HepG2 (cell line): Measurements from ENCODE around the gene MAST1. TPM values are rescaled to one million over a fixed set of nuclear protein-coding genes. Genes with fewer than 3 reads are reported as not detected.

Experiments
- ARNT2 ChIP-seq: sonication (generic); formaldehyde crosslinking; IDR thresholded peaks from 2 replicates; pipeline ENCODE4 v1.8.0; 2022; ENCODE audit warnings: mild to moderate bottlenecking, low read depth, missing genetic modification reagents, moderate library complexity
- ATAD3A ChIP-seq: sonication (generic); formaldehyde crosslinking; IDR thresholded peaks from 2 replicates; pipeline ENCODE4 v1.4.0; 2020; ENCODE audit warnings: missing genetic modification reagents
- CBX1 ChIP-seq: IDR thresholded peaks from one replicate; pipeline ENCODE4 v1.6.1; 2016; ENCODE audit warnings: antibody characterized with exemption, low read depth
- EHMT2 ChIP-seq: fragments of 200-600 bp; sonication (generic); IDR thresholded peaks from 2 replicates; pipeline ENCODE4 v1.7.0; 2017; ENCODE audit warnings: antibody characterized with exemption, low read depth, low read length, borderline replicate concordance
- EP300 ChIP-seq, 3 experiments: sonication (generic) in 1 of 3; formaldehyde crosslinking in 1 of 3; IDR thresholded peaks; 2 replicates each; pipeline versions ENCODE4 v1.5.1 to v1.6.1; 2011 to 2020; ENCODE audit warnings: low read depth in 2 of 3, low read length in 2 of 3, borderline replicate concordance in 1 of 3, improper control_type of control experiment in 1 of 3, mild to moderate bottlenecking in 1 of 3, missing genetic modification reagents in 1 of 3, moderate library complexity in 1 of 3
- IKZF4 ChIP-seq: sonication (generic); formaldehyde crosslinking; IDR thresholded peaks from 2 replicates; pipeline ENCODE4 v1.5.1; 2020; ENCODE audit warnings: borderline replicate concordance, mild to moderate bottlenecking, low read depth, missing genetic modification reagents; ENCODE audit errors: not compliant biosample characterization
- MAF1 ChIP-seq: sonication (generic); formaldehyde crosslinking; IDR thresholded peaks from 2 replicates; pipeline ENCODE4 v1.5.0; 2020; ENCODE audit warnings: missing genetic modification reagents, borderline replicate concordance
- MYNN ChIP-seq: sonication (generic); formaldehyde crosslinking; IDR thresholded peaks from 2 replicates; pipeline ENCODE4 v1.4.0; 2020; ENCODE audit warnings: mild to moderate bottlenecking, low read depth, missing genetic modification reagents
- ONECUT2 ChIP-seq: sonication (generic); formaldehyde crosslinking; IDR thresholded peaks from 2 replicates; pipeline ENCODE4 v1.4.0; 2020; ENCODE audit warnings: missing genetic modification reagents
- PHF20 ChIP-seq: sonication (generic); formaldehyde crosslinking; IDR thresholded peaks from 2 replicates; pipeline ENCODE4 v1.5.0; 2020; ENCODE audit warnings: mild to moderate bottlenecking, missing genetic modification reagents
- PRPF4 ChIP-seq: fragments of 200-400 bp; formaldehyde crosslinking; IDR thresholded peaks from 2 replicates; pipeline ENCODE4 v1.6.1; 2016; ENCODE audit warnings: low read length, low read depth; ENCODE audit not compliant: poor library complexity, severe bottlenecking
- RFX3 ChIP-seq: IDR thresholded peaks from 2 replicates; pipeline ENCODE4 v1.6.1; 2016; ENCODE audit warnings: missing biosample characterization, missing genetic modification reagents
- ZNF136 ChIP-seq: sonication (generic); formaldehyde crosslinking; IDR thresholded peaks from 2 replicates; pipeline ENCODE4 v1.8.1; 2022; ENCODE audit warnings: low read depth, mild to moderate bottlenecking, moderate library complexity, missing genetic modification reagents
- ZNF296 ChIP-seq: sonication (generic); formaldehyde crosslinking; conservative IDR thresholded peaks from 2 replicates; pipeline ENCODE4 v1.5.0; 2020; ENCODE audit warnings: mild to moderate bottlenecking, missing genetic modification reagents
- polyA plus RNA-seq, 8 experiments: library from polyadenylated mRNA; depleted of rRNA in 3 of 8; stranded (reverse) in 7 of 8; unstranded in 1 of 8; fragments of >200 nt; fragmentation: Illumina TruSeq in 4 of 8; extraction: Trizol in 4 of 8; gene quantifications; 2 replicates each; pipeline versions ENCODE4 v1.2.1 to v1.2.3, GENCODE V29; 2011 to 2016; ENCODE audit warnings: low read depth in 4 of 8, missing spikeins in 1 of 8, mixed read lengths in 1 of 8; ENCODE audit not compliant: insufficient read depth in 1 of 8
- total RNA-seq, 5 experiments: library from RNA; depleted of rRNA; stranded (reverse); fragments of >200 nt; fragmentation: Illumina TruSeq; extraction: Trizol; gene quantifications; 2 replicates each; pipeline ENCODE4 v1.2.3, GENCODE V29; 2016; ENCODE audit warnings: low read depth in 1 of 5
- TF ChIP-seq, protein P1 (sequence below): sonication (generic); formaldehyde crosslinking; IDR thresholded peaks from 2 replicates; pipeline ENCODE4 v1.4.0; 2020; ENCODE audit warnings: missing genetic modification reagents
- TF ChIP-seq, protein P2 (sequence below): sonication (generic); formaldehyde crosslinking; IDR thresholded peaks from 2 replicates; pipeline ENCODE4 v1.5.1; 2020; ENCODE audit warnings: mild to moderate bottlenecking, missing genetic modification reagents
- TF ChIP-seq, protein P3 (sequence below): sonication (generic); formaldehyde crosslinking; IDR thresholded peaks from 2 replicates; pipeline ENCODE4 v1.4.0; 2020; ENCODE audit warnings: mild to moderate bottlenecking, missing genetic modification reagents

MAST1 gene
- total and polyA plus RNA-seq, 2 of the 13 experiments (the other 11 are each of a cell fraction or from before 2014, with no cell fraction given), result 0.73 to 4.7 TPM

DNA sequence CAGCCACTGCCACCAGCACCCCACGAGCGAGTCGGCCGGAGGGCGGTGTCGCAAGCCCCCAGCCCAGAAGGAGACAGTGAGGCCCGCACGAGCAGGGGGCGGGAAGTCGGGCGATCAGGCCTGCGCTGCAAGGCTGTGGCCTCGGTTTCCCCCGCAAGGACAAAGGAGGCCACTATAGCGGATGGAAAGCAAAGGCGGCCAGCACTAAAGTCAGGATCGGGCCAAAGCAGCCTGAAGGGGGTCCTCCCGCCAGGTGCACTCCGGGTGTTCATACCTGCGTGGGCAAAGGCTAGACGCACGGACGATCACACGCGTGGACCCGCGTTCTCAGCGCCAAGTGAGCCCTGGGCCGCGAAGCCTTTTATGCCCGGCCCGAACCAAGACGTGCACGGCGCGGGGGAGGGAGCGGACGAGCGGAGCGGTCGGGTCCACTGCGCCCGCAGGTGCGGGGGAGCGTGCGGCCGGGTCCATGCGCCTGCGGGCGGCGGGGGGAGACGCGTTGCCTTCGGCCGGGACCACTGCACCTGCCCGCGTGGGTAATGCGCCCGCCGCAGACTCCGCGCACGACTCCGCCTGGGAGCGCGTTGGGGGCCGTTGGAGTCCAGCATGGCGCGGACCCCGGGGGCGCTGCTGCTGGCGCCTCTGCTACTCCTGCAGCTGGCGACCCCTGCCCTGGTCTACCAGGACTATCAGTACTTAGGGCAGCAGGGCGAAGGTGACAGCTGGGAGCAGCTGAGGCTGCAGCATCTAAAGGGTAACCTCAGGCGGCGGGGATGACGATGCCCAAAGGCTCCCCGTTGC, 36.6 kb upstream of the MAST1 start, which contains the start of the genes PRDX2 and THSD8 (continued):
- TF ChIP-seq ONECUT2 (CRISPR knock-in tag), result no peak
- TF ChIP-seq, protein P1, sequence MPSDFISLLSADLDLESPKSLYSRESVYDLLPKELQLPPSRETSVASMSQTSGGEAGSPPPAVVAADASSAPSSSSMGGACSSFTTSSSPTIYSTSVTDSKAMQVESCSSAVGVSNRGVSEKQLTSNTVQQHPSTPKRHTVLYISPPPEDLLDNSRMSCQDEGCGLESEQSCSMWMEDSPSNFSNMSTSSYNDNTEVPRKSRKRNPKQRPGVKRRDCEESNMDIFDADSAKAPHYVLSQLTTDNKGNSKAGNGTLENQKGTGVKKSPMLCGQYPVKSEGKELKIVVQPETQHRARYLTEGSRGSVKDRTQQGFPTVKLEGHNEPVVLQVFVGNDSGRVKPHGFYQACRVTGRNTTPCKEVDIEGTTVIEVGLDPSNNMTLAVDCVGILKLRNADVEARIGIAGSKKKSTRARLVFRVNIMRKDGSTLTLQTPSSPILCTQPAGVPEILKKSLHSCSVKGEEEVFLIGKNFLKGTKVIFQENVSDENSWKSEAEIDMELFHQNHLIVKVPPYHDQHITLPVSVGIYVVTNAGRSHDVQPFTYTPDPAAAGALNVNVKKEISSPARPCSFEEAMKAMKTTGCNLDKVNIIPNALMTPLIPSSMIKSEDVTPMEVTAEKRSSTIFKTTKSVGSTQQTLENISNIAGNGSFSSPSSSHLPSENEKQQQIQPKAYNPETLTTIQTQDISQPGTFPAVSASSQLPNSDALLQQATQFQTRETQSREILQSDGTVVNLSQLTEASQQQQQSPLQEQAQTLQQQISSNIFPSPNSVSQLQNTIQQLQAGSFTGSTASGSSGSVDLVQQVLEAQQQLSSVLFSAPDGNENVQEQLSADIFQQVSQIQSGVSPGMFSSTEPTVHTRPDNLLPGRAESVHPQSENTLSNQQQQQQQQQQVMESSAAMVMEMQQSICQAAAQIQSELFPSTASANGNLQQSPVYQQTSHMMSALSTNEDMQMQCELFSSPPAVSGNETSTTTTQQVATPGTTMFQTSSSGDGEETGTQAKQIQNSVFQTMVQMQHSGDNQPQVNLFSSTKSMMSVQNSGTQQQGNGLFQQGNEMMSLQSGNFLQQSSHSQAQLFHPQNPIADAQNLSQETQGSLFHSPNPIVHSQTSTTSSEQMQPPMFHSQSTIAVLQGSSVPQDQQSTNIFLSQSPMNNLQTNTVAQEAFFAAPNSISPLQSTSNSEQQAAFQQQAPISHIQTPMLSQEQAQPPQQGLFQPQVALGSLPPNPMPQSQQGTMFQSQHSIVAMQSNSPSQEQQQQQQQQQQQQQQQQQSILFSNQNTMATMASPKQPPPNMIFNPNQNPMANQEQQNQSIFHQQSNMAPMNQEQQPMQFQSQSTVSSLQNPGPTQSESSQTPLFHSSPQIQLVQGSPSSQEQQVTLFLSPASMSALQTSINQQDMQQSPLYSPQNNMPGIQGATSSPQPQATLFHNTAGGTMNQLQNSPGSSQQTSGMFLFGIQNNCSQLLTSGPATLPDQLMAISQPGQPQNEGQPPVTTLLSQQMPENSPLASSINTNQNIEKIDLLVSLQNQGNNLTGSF, result 0 out of 2 replicates have a peak, but pooled peaks have one; percentile 22
- TF ChIP-seq MAF1, result no peak
- TF ChIP-seq MYNN (CRISPR knock-in tag), result 0 out of 2 replicates have a peak, but pooled peaks have one; percentile 23
- peak; percentile 48; the same call in 1 of the 2 replicates for TF ChIP-seq PHF20 (CRISPR knock-in tag)
- peak; percentile 72; the same call in 1 of the 2 replicates for TF ChIP-seq ARNT2
- TF ChIP-seq, protein P2, sequence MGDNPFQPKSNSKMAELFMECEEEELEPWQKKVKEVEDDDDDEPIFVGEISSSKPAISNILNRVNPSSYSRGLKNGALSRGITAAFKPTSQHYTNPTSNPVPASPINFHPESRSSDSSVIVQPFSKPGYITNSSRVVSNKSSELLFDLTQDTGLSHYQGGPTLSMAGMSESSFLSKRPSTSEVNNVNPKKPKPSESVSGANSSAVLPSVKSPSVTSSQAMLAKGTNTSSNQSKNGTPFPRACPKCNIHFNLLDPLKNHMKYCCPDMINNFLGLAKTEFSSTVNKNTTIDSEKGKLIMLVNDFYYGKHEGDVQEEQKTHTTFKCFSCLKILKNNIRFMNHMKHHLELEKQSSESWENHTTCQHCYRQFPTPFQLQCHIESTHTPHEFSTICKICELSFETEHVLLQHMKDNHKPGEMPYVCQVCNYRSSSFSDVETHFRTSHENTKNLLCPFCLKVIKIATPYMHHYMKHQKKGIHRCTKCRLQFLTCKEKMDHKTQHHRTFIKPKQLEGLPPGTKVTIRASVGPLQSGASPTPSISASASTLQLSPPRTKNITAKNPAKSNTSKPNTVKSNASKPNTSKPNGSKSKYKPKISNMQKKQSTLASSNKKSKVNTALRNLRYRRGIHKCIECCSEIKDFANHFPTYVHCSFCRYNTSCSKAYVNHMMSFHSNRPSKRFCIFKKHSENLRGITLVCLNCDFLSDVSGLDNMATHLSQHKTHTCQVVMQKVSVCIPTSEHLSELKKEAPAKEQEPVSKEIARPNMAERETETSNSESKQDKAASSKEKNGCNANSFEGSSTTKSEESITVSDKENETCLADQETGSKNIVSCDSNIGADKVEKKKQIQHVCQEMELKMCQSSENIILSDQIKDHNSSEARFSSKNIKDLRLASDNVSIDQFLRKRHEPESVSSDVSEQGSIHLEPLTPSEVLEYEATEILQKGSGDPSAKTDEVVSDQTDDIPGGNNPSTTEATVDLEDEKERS (CRISPR knock-in tag), result peak; percentile 79; the same call in 1 of the 2 replicates
- no peak for TF ChIP-seq ATAD3A (CRISPR knock-in tag)
- TF ChIP-seq, protein P3, sequence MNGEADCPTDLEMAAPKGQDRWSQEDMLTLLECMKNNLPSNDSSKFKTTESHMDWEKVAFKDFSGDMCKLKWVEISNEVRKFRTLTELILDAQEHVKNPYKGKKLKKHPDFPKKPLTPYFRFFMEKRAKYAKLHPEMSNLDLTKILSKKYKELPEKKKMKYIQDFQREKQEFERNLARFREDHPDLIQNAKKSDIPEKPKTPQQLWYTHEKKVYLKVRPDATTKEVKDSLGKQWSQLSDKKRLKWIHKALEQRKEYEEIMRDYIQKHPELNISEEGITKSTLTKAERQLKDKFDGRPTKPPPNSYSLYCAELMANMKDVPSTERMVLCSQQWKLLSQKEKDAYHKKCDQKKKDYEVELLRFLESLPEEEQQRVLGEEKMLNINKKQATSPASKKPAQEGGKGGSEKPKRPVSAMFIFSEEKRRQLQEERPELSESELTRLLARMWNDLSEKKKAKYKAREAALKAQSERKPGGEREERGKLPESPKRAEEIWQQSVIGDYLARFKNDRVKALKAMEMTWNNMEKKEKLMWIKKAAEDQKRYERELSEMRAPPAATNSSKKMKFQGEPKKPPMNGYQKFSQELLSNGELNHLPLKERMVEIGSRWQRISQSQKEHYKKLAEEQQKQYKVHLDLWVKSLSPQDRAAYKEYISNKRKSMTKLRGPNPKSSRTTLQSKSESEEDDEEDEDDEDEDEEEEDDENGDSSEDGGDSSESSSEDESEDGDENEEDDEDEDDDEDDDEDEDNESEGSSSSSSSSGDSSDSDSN (CRISPR knock-in tag), result peak; percentile 85
- TF ChIP-seq CBX1, result no peak
- peak; percentile 69; the same call in 1 of the 2 replicates for TF ChIP-seq ZNF136 (CRISPR knock-in tag)
- peak; percentile 46; the same call in 1 of the 2 replicates for TF ChIP-seq ZNF296
- no peak for TF ChIP-seq EHMT2
- no peak for TF ChIP-seq PRPF4
- no peak for TF ChIP-seq IKZF4 (CRISPR knock-in tag)
- TF ChIP-seq RFX3 (CRISPR knock-in tag), result no peak
- TF ChIP-seq EP300 (IDR thresholded peaks at IDR 0.05; ENCODE audit: low read depth in 2 of 2, low read length in 2 of 2), result no peak
- no peak; the same call in 1 of the 2 replicates for TF ChIP-seq EP300 (CRISPR knock-in tag; IDR thresholded peaks at IDR 0.05; ENCODE audit: borderline replicate concordance)
